ENCODE results near the gene LYSMD2. TPM values are rescaled to one million over a fixed set of nuclear protein-coding genes. Genes with fewer than 3 reads are reported as not detected.

Gene LYSMD2
- total and polyA plus RNA-seq, 2 of the 8 experiments (the other 6 are each of a cell fraction or from before 2014, with no cell fraction given) = 2.2 to 2.7 TPM

DNA sequence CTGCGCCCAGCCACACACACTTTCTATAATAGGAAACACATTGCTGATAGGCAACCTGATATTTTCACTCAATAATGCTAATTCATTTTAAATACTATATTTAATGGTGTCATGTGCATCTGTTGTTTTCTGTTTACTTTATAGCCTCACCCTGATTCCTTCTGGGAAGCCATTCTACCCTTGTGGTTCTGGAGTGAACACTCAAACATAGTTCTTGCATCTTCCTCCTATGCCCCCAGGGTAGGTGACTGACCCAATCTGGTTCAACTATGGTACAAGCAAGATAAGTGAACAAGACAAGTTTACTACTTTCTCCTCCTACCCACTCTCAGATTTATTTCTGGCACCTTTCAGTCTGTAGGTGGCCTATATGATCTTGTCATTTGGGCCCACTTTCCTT lies 60.4 kb downstream of the LYSMD2 start (continued):
- TF ChIP-seq SUZ12 (IDR thresholded peaks at IDR 0.05; ENCODE audit: low read length) (no peak), EGR1 (IDR thresholded peaks at IDR 0.05; ENCODE audit: borderline replicate concordance, low read depth, low read length) (no peak), CHD2 (IDR thresholded peaks at IDR 0.05; ENCODE audit: low read length) (no peak), SP1 (IDR thresholded peaks at IDR 0.05; ENCODE audit: low read depth, low read length) (no peak), RXRA (IDR thresholded peaks at IDR 0.05; ENCODE audit: insufficient read depth, low read depth, low read length) (no peak), CTCF (IDR thresholded peaks at IDR 0.05; ENCODE audit: control extremely low read depth in 1 of 3, insufficient read depth in 1 of 3, low read depth in 1 of 3, low read length in 3 of 3) (no peak), SIX5 (IDR thresholded peaks at IDR 0.05; ENCODE audit: low read depth, low read length) (no peak), FOSL1 (IDR thresholded peaks at IDR 0.05; ENCODE audit: insufficient read depth, low read depth, low read length) (no peak), KDM1A (IDR thresholded peaks at IDR 0.05; ENCODE audit: borderline replicate concordance, low read length) (no peak)

All from H1 (cell line).